Neuron (in vitro differentiated cells): ENCODE results near the gene RPA3.

Experiments
- H2AFZ ChIP-seq: one replicate; pipeline ENCODE4 v1.6.1; 2013; ENCODE audit warnings: low read depth, mild to moderate bottlenecking, inconsistent platforms, low read length, moderate library complexity
- H3K27me3 ChIP-seq: one replicate; pipeline ENCODE4 v1.6.1; 2013; ENCODE audit warnings: low read length; ENCODE audit not compliant: insufficient read depth
- H3K36me3 ChIP-seq: one replicate; pipeline ENCODE4 v1.6.1; 2013; ENCODE audit warnings: low read length; ENCODE audit not compliant: insufficient read depth
- H3K4me1 ChIP-seq: one replicate; pipeline ENCODE4 v1.6.1; 2013; ENCODE audit warnings: low read length; ENCODE audit not compliant: insufficient read depth
- H3K4me3 ChIP-seq: 2 replicates; pipeline ENCODE4 v1.5.1; 2013; ENCODE audit warnings: mild to moderate bottlenecking, low read length, moderate library complexity
- H3K9me3 ChIP-seq: one replicate; pipeline ENCODE4 v1.6.1; 2013; ENCODE audit warnings: low read length

Gene RPA3

GRCh38 chr7:7713730-7714129, 4.7 kb downstream of the RPA3 start:
- Histone ChIP-seq H3K9me3 (no peaks in the 10 kb centered on the region), H2AFZ (no peak overlapping the region), H3K36me3 (no peaks in the 10 kb centered on the region), H3K4me1 (peaks cover 15% of the 10 kb centered on the region), H3K4me3 (no peak overlapping the region), H3K27me3 (no peaks in the 10 kb centered on the region)

- Histone ChIP-seq H3K4me3 (no peak overlapping the region), H3K9me3 (no peaks in the 10 kb centered on the region), H3K4me1 (peaks cover 33% of the 10 kb centered on the region), H3K27me3 (no peaks in the 10 kb centered on the region), H2AFZ (no peak overlapping the region), H3K36me3 (no peaks in the 10 kb centered on the region)
Observed at GRCh38 chr7:7710469-7710868, 7.9 kb downstream of the RPA3 start.

- Histone ChIP-seq H2AFZ (no peak overlapping the region), H3K4me1 (peaks cover 37% of the 10 kb centered on the region), H3K4me3 (no peak overlapping the region), H3K9me3 (no peaks in the 10 kb centered on the region), H3K36me3 (no peaks in the 10 kb centered on the region), H3K27me3 (no peaks in the 10 kb centered on the region)
Observed at GRCh38 chr7:7709291-7709690, 9.1 kb downstream of the RPA3 start.

- no peaks in the 10 kb centered on the region for H3K36me3 ChIP-seq
- H3K9me3 ChIP-seq: no peaks in the 10 kb centered on the region
- no peak overlapping the region for H3K4me3 ChIP-seq
- no peaks in the 10 kb centered on the region for H3K27me3 ChIP-seq
- peaks cover 37% of the 10 kb centered on the region for H3K4me1 ChIP-seq
- no peak overlapping the region for H2AFZ ChIP-seq
Observed at GRCh38 chr7:7707806-7708205, 10.6 kb downstream of the RPA3 start.

DNA sequence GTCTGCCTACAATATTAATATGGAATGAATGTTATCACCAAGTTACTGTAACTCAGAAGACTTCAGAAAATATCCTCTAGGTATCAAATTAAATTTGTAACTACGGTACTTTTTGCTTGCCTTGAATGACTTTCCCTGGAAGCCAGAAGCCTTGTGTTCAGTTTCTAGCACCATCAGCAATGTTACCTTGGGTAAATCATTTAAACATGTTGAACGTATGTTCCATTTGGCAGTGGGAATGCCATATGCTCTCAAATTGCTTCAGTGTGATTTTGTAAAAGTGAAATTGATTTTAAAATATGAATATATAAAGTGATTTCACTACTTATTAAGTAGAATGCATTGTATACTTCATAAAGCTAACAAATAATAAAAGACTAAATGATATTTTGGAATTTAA, 11.2 kb downstream of the RPA3 start:
- Histone ChIP-seq H3K4me3 (no peak overlapping the region), H3K27me3 (no peaks in the 10 kb centered on the region), H3K36me3 (no peaks in the 10 kb centered on the region), H3K9me3 (no peaks in the 10 kb centered on the region), H2AFZ (no peak overlapping the region), H3K4me1 (peaks cover 37% of the 10 kb centered on the region)

GRCh38 chr7:7706556-7707172, 11.7 kb downstream of the RPA3 start:
- H3K9me3 ChIP-seq: no peaks in the 10 kb centered on the region
- no peak overlapping the region for H2AFZ ChIP-seq
- H3K4me1 ChIP-seq: peaks cover 37% of the 10 kb centered on the region
- H3K27me3 ChIP-seq: no peaks in the 10 kb centered on the region
- no peak overlapping the region for H3K4me3 ChIP-seq
- H3K36me3 ChIP-seq: no peaks in the 10 kb centered on the region

DNA sequence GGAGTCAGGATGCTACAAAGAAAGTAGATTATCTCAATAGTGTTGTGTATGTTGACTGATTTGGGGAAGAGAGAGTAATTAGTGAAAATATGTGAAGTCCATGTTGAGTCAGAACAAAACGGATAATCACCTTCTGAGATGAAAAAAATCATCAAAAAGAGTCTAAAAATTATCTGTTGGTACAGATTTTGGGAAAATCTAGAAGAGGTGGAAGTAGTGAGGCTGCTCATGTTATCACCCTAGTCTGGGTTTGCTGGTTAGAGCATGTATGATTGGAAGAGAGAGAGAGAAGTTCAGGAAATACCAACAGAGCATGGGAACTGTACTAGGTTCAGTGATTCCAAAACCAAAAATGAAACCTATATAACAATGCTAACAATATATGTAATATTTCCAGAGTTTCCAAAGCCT, 12.3 kb downstream of the RPA3 start:
- H3K4me1 ChIP-seq: peaks cover 37% of the 10 kb centered on the region
- no peak overlapping the region for H2AFZ ChIP-seq

GRCh38 chr7:7705318-7705717, 13.1 kb downstream of the RPA3 start:
- no peaks in the 10 kb centered on the region for H3K36me3 ChIP-seq
- no peak overlapping the region for H3K4me3 ChIP-seq
- H3K27me3 ChIP-seq: no peaks in the 10 kb centered on the region
- H3K4me1 ChIP-seq: peaks cover 37% of the 10 kb centered on the region
- H3K9me3 ChIP-seq: no peaks in the 10 kb centered on the region
- no peak overlapping the region for H2AFZ ChIP-seq

More for the DNA sequence above, 12.3 kb downstream of the RPA3 start:
- Histone ChIP-seq H3K27me3 (no peaks in the 10 kb centered on the region), H3K9me3 (no peaks in the 10 kb centered on the region), H3K4me3 (no peak overlapping the region), H3K36me3 (no peaks in the 10 kb centered on the region)

GRCh38 chr7:7704867-7705266, 13.5 kb downstream of the RPA3 start:
- no peak overlapping the region for H2AFZ ChIP-seq
- no peaks in the 10 kb centered on the region for H3K9me3 ChIP-seq
- H3K27me3 ChIP-seq: no peaks in the 10 kb centered on the region
- H3K36me3 ChIP-seq: no peaks in the 10 kb centered on the region
- no peak overlapping the region for H3K4me3 ChIP-seq
- peaks cover 37% of the 10 kb centered on the region for H3K4me1 ChIP-seq

DNA sequence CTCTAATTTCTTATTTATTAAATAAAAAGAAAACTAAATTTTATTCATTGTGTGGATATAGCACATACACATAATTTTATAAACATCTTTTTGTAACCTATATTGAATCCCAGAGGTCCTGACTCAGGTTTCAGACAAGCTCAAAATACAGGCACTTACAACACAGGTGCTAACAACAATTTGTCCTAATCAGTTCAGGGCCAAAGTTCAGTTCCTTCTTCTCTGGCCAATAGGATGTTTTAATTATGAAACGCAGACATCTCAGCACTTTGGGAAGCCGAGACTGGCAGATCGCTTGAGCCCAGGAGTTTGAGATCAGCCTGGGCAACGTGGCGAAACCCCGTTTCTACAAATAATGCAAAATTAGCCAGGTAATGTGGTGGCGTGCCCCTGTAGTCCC, 15.0 kb downstream of the RPA3 start:
- no peaks in the 10 kb centered on the region for H3K36me3 ChIP-seq
- no peaks in the 10 kb centered on the region for H3K27me3 ChIP-seq
- no peaks in the 10 kb centered on the region for H3K9me3 ChIP-seq
- peaks cover 22% of the 10 kb centered on the region for H3K4me1 ChIP-seq
- H2AFZ ChIP-seq: no peak overlapping the region
- H3K4me3 ChIP-seq: no peak overlapping the region

GRCh38 chr7:7702826-7703225, 15.6 kb downstream of the RPA3 start:
- Histone ChIP-seq H3K9me3 (no peaks in the 10 kb centered on the region), H3K27me3 (no peaks in the 10 kb centered on the region), H3K4me1 (peaks cover 16% of the 10 kb centered on the region), H2AFZ (no peak overlapping the region), H3K4me3 (no peak overlapping the region), H3K36me3 (no peaks in the 10 kb centered on the region)

GRCh38 chr7:7701527-7701926, 16.9 kb downstream of the RPA3 start:
- no peak overlapping the region for H3K4me3 ChIP-seq
- H3K4me1 ChIP-seq: peaks cover 4% of the 10 kb centered on the region
- H3K27me3 ChIP-seq: no peaks in the 10 kb centered on the region
- H2AFZ ChIP-seq: no peak overlapping the region
- no peaks in the 10 kb centered on the region for H3K9me3 ChIP-seq
- H3K36me3 ChIP-seq: no peaks in the 10 kb centered on the region

DNA sequence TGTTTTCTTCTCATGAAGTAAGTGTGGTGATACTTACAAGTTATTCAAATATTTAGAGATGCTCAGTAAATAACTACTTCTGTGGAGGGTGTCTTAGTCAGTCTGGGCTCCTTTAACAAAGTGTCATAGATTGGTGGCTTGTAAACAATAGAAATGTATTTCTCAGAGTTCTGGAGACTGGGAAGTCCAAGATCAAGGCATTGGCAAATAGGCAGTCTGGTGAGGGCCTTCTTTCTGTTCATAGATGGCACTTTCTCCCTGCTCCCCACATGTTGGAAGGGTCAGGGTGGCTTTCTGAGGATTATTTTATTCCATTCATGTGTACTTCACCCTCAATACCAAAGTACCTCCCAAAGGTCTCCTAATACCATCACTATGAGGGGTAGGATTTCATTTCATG, 18.4 kb downstream of the RPA3 start:
- no peak overlapping the region for H3K4me3 ChIP-seq

DNA sequence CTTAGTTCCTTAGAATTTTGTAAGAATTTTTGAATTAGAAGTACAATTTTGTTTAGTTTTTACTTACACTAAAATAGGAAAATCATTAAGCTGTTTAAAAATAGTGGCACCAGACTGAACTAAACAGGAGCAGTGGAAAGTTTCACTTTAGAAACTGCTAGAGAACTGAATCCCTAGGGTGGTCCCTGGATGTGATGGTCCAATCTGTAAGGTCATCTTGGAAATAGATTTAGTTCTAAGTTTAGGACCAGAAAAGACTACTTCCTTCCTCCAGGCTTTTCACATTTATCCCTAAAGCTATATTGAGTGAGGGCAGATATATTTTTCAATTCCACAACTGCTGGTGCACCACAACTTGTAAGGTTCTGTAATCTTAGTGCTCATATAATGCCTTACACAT, 19.0 kb downstream of the RPA3 start:
- no peaks in the 10 kb centered on the region for H3K27me3 ChIP-seq
- H2AFZ ChIP-seq: no peak overlapping the region
- no peak overlapping the region for H3K4me3 ChIP-seq
- no peaks in the 10 kb centered on the region for H3K4me1 ChIP-seq
- H3K36me3 ChIP-seq: no peaks in the 10 kb centered on the region
- H3K9me3 ChIP-seq: no peaks in the 10 kb centered on the region

More for the DNA sequence above, 18.4 kb downstream of the RPA3 start:
- Histone ChIP-seq H3K4me1 (peaks cover 4% of the 10 kb centered on the region), H3K27me3 (no peaks in the 10 kb centered on the region), H3K36me3 (no peaks in the 10 kb centered on the region), H2AFZ (no peak overlapping the region), H3K9me3 (no peaks in the 10 kb centered on the region)
